WTC11 (cell line): ENCODE measurements around the gene MYO5B.

ENCODE experiments used
- ATF3 ChIP-seq: sonication (generic); formaldehyde crosslinking; conservative IDR thresholded peaks from 2 replicates; pipeline ENCODE4 v1.8.1; 2022; ENCODE audit warnings: mild to moderate bottlenecking, missing genetic modification reagents
- CTCF ChIP-seq: fragments of 200-600 bp; IDR thresholded peaks from 2 replicates; pipeline ENCODE4 v1.8.0; 2022; ENCODE audit warnings: antibody characterized with exemption
- E2F5 ChIP-seq: sonication (generic); formaldehyde crosslinking; IDR thresholded peaks from 2 replicates; pipeline ENCODE4 v1.8.1; 2022; ENCODE audit warnings: mild to moderate bottlenecking, moderate library complexity, missing genetic modification reagents
- ELF4 ChIP-seq: sonication (generic); formaldehyde crosslinking; IDR thresholded peaks from 2 replicates; pipeline ENCODE4 v1.8.1; 2022; ENCODE audit warnings: low read depth, mild to moderate bottlenecking, moderate library complexity, missing genetic modification reagents
- HMGA2 ChIP-seq: fragments of 250-450 bp; sonication (Bioruptor Pico); IDR thresholded peaks from 2 replicates; pipeline ENCODE4 v1.4.0; 2021; ENCODE audit warnings: mild to moderate bottlenecking, moderate library complexity
- NR1H2 ChIP-seq: sonication (generic); formaldehyde crosslinking; IDR thresholded peaks from 2 replicates; pipeline ENCODE4 v1.9.0; 2021; ENCODE audit warnings: mild to moderate bottlenecking, moderate library complexity, missing genetic modification reagents
- NR3C1 ChIP-seq: sonication (generic); formaldehyde crosslinking; conservative IDR thresholded peaks from 2 replicates; pipeline ENCODE4 v1.8.1; 2023; ENCODE audit warnings: low read depth, mild to moderate bottlenecking, missing genetic modification reagents
- PRDM15 ChIP-seq: sonication (generic); formaldehyde crosslinking; IDR thresholded peaks from 2 replicates; pipeline ENCODE4 v1.8.0; 2022; ENCODE audit warnings: missing genetic modification reagents
- RELA ChIP-seq: sonication (generic); formaldehyde crosslinking; IDR thresholded peaks from 2 replicates; pipeline ENCODE4 v1.8.1; 2022; ENCODE audit warnings: missing genetic modification reagents, mild to moderate bottlenecking, borderline replicate concordance
- RORB ChIP-seq: fragments of 250-450 bp; sonication (Bioruptor Pico); IDR thresholded peaks from 2 replicates; pipeline ENCODE4 v1.9.0; 2021; ENCODE audit warnings: mild to moderate bottlenecking
- TEAD4 ChIP-seq: sonication (generic); formaldehyde crosslinking; IDR thresholded peaks from 2 replicates; pipeline ENCODE4 v1.8.0; 2022; ENCODE audit warnings: mild to moderate bottlenecking, missing genetic modification reagents
- ZNF232 ChIP-seq: sonication (generic); formaldehyde crosslinking; IDR thresholded peaks from 2 replicates; pipeline ENCODE4 v1.8.0; 2022; ENCODE audit warnings: mild to moderate bottlenecking, missing genetic modification reagents

GRCh38 chr18:49931179-49931578, 263.8 kb downstream of the MYO5B start:
- TF ChIP-seq PRDM15 (CRISPR knock-in tag): no peak
- no peak for TF ChIP-seq RELA (CRISPR knock-in tag)
- TF ChIP-seq RORB: no peak
- TF ChIP-seq ATF3 (CRISPR knock-in tag): no peak
- no peak for TF ChIP-seq NR1H2
- TF ChIP-seq ZNF232: no peak
- no peak for TF ChIP-seq TEAD4 (CRISPR knock-in tag)
- TF ChIP-seq ELF4 (CRISPR knock-in tag): no peak
- no peak for TF ChIP-seq CTCF
- TF ChIP-seq HMGA2 (CRISPR knock-in tag): no peak
- no peak for TF ChIP-seq NR3C1 (CRISPR knock-in tag)
- TF ChIP-seq E2F5 (CRISPR knock-in tag): no peak
